ENCODE results near the gene HOXA7.
A peak's percentile ranks its signal among the peaks of the same experiment; 100 is the strongest.

GRCh38 chr7:27189997-27190748 is 33.7 kb upstream of the HOXA7 start:
- TF ChIP-seq ZNF274 (IDR thresholded peaks at IDR 0.05; ENCODE audit: low read depth, low read length) (no peak), YY1 (IDR thresholded peaks at IDR 0.05; ENCODE audit: insufficient read depth, insufficient read length) (no peak), SUZ12 (IDR thresholded peaks at IDR 0.05; ENCODE audit: extremely low read depth, insufficient read depth, insufficient read length) (peak; percentile 46)

All from NT2/D1 (cell line).